OCI-LY7 (cell line): ENCODE results near the gene DMD. TPM values are rescaled to one million over a fixed set of nuclear protein-coding genes. Genes with fewer than 3 reads are reported as not detected.
A peak's percentile ranks its signal among the peaks of the same experiment; 100 is the strongest.

Source experiments
- BruUV-seq: library from RNA; stranded (reverse); fragments of 400-500 nt; replicated peaks from 2 replicates; lab custom pipeline; 2021; lab: Mats Ljungman, UMichigan
- CTCF ChIA-PET: fragments of 300-600 bp; sonication (Branson Sonifier 250); formaldehyde crosslinking; loops from one replicate; lab custom pipeline; 2022; ENCODE audit warnings: antibody characterized with exemption; ENCODE audit not compliant: unreplicated experiment; lab: Charles Lee
- POLR2A ChIA-PET: fragments of 300-600 bp; sonication (Branson Sonifier 250); formaldehyde crosslinking; loops from one replicate; lab custom pipeline; 2022; ENCODE audit warnings: antibody characterized with exemption; lab: Charles Lee
- DNase-seq: peaks from one replicate; pipeline ENCODE4 v3.0.0-alpha.2; 2015; ENCODE audit warnings: low spot score
- H2AFZ ChIP-seq: fragments of 200-600 bp; sonication (generic), shearing (Covaris generic); 2 replicates; pipeline ENCODE4 v1.6.1; 2014; ENCODE audit warnings: mild to moderate bottlenecking, antibody characterized with exemption, low read length, moderate library complexity
- H3K27ac ChIP-seq: fragments of 200-600 bp; sonication (generic); 2 replicates; pipeline ENCODE4 v1.5.1; 2014; ENCODE audit warnings: mixed run types, low read depth, mild to moderate bottlenecking, moderate library complexity, low read length, inconsistent platforms; ENCODE audit not compliant: poor library complexity, severe bottlenecking
- H3K36me3 ChIP-seq: fragments of 200-600 bp; sonication (generic); 2 replicates; pipeline ENCODE4 v1.6.1; 2014; ENCODE audit warnings: mild to moderate bottlenecking, antibody characterized with exemption, low read length, moderate library complexity, mixed read lengths; ENCODE audit not compliant: insufficient read depth
- H3K4me1 ChIP-seq: fragments of 200-600 bp; sonication (generic); 2 replicates; pipeline ENCODE4 v1.5.1; 2014; ENCODE audit warnings: mild to moderate bottlenecking, low read length; ENCODE audit not compliant: insufficient read depth, poor library complexity, severe bottlenecking
- H3K4me2 ChIP-seq: fragments of 200-600 bp; sonication (generic); 2 replicates; pipeline ENCODE4 v1.6.1; 2014; ENCODE audit warnings: mild to moderate bottlenecking, low read length
- H3K4me3 ChIP-seq: fragments of 200-600 bp; sonication (generic); 2 replicates; pipeline ENCODE4 v1.5.1; 2014; ENCODE audit warnings: mild to moderate bottlenecking, low read depth, low read length; ENCODE audit not compliant: poor library complexity, severe bottlenecking
- H3K79me2 ChIP-seq: fragments of 200-600 bp; sonication (generic); 2 replicates; pipeline ENCODE4 v1.6.1; 2016; ENCODE audit warnings: low read depth, mild to moderate bottlenecking, low read length, moderate library complexity, mixed read lengths; ENCODE audit not compliant: insufficient read depth
- H3K9me2 ChIP-seq: fragments of 200-600 bp; sonication (generic); 2 replicates; pipeline ENCODE4 v1.6.1; 2016; ENCODE audit warnings: mild to moderate bottlenecking, low read length, mixed read lengths; ENCODE audit not compliant: insufficient read depth
- H3K9me3 ChIP-seq: fragments of 200-600 bp; sonication (generic); 2 replicates; pipeline ENCODE4 v1.6.1; 2014; ENCODE audit warnings: mild to moderate bottlenecking, mixed run types, low read length, mixed read lengths
- H4K20me1 ChIP-seq: fragments of 200-600 bp; sonication (generic); 2 replicates; pipeline ENCODE4 v1.6.1; 2014; ENCODE audit warnings: mild to moderate bottlenecking, antibody characterized with exemption, low read length, moderate library complexity, mixed read lengths; ENCODE audit not compliant: insufficient read depth
- EZH2phosphoT487 ChIP-seq: fragments of 200-600 bp; sonication (generic); IDR thresholded peaks from 2 replicates; pipeline ENCODE4 v1.6.1; 2018; ENCODE audit warnings: low read depth, borderline replicate concordance, mild to moderate bottlenecking, mixed run types, antibody characterized with exemption, low read length, moderate library complexity, mixed read lengths
- intact Hi-C: fragments of 100-400 bp; cut with micrococcal nuclease; formaldehyde crosslinking; loops from one replicate; pipeline ENCODE4 v1.10.0; 2022; ENCODE audit not compliant: unreplicated experiment
- total RNA-seq, 2 experiments: library from RNA; depleted of rRNA in 1 of 2; stranded (reverse); fragments of >200 nt in 1 of 2; shearing (Covaris generic) in 1 of 2; gene quantifications; 2 replicates each; pipeline ENCODE4 v1.2.3, GENCODE V29; 2014 to 2022
- TF ChIP-seq, protein P1 (sequence below): fragments of 200-600 bp; sonication (generic); conservative IDR thresholded peaks from 2 replicates; pipeline ENCODE4 v1.5.1; 2014; ENCODE audit warnings: mild to moderate bottlenecking, antibody characterized with exemption, low read length, moderate library complexity, mixed read lengths

The DMD gene
- total RNA-seq, 2 experiments from 2014 or later: 20.5 to 61.4 TPM

DNA sequence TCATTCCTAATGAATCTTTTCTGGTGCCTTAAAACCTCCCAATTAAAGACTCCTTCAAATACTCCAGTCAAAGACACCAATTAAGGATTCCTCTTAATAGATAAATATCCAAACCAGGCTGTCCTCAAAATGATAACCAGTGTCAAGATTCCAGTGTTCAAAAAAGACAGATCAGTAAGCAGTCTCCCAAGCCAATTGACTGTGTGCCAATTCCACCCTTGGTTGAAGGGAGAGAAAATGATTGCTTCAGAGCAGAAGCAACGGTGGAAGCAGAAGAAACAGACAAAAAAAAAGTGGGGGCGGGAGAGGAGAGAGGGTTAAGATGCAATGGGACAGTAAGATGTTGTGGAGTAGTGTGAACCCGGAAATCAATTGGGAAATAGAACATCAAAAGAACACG, 1923.5 kb downstream of the DMD start:
- no peak overlapping the region for H2AFZ ChIP-seq
- no peak for DNase-seq
- no peaks in the 10 kb centered on the region for H3K4me1 ChIP-seq
- intact Hi-C loops: no loop called here
- H3K27ac ChIP-seq: no peak overlapping the region
- CTCF ChIA-PET: no interaction called here
- no peaks in the 10 kb centered on the region for H3K36me3 ChIP-seq
- H3K9me3 ChIP-seq: no peaks in the 10 kb centered on the region
- no peaks in the 10 kb centered on the region for H4K20me1 ChIP-seq
- no peaks in the 10 kb centered on the region for H3K79me2 ChIP-seq
- no peak overlapping the region for H3K4me2 ChIP-seq
- TF ChIP-seq EZH2phosphoT487: no peak
- TF ChIP-seq, protein P1, sequence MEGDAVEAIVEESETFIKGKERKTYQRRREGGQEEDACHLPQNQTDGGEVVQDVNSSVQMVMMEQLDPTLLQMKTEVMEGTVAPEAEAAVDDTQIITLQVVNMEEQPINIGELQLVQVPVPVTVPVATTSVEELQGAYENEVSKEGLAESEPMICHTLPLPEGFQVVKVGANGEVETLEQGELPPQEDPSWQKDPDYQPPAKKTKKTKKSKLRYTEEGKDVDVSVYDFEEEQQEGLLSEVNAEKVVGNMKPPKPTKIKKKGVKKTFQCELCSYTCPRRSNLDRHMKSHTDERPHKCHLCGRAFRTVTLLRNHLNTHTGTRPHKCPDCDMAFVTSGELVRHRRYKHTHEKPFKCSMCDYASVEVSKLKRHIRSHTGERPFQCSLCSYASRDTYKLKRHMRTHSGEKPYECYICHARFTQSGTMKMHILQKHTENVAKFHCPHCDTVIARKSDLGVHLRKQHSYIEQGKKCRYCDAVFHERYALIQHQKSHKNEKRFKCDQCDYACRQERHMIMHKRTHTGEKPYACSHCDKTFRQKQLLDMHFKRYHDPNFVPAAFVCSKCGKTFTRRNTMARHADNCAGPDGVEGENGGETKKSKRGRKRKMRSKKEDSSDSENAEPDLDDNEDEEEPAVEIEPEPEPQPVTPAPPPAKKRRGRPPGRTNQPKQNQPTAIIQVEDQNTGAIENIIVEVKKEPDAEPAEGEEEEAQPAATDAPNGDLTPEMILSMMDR: no peak
- POLR2A ChIA-PET: no interaction called here
- BruUV-seq: no TSS peak
- no peak overlapping the region for H3K4me3 ChIP-seq
- no peaks in the 10 kb centered on the region for H3K9me2 ChIP-seq

DNA sequence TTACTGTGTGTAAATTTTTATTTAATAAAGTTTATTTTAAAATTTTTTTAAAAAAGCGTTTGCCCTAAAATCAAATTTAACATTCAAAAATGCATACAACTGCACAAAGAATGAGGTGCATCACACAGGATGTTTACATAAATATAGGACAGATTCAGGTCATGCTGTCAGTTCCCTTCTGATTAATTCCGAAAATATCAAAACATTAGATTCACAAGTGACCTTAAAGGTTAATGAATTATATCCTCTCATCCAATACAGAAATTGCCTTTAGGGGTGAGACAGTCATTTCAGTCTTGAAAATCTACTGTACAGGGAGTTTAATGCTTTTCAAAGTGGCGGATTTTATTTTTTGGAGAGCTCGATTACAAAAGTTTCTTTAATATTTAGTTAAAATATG, 1930.8 kb downstream of the DMD start:
- Histone ChIP-seq H3K4me3 (no peak overlapping the region), H3K4me2 (no peak overlapping the region), H3K9me3 (no peaks in the 10 kb centered on the region), H4K20me1 (no peaks in the 10 kb centered on the region), H3K27ac (no peak overlapping the region), H3K9me2 (no peaks in the 10 kb centered on the region), H2AFZ (no peak overlapping the region), H3K36me3 (no peaks in the 10 kb centered on the region), H3K4me1 (no peaks in the 10 kb centered on the region), H3K79me2 (no peaks in the 10 kb centered on the region)
- no peak for DNase-seq
- ChIA-PET CTCF (no interaction called here), POLR2A (interaction anchor here (0.6 to 0.7 kb wide), 2 partner anchors 44 to 143 kb away, joined by 3 read pairs; no protein-coding TSS in a partner anchor)
- intact Hi-C loops: no loop called here
- TF ChIP-seq EZH2phosphoT487: no peak
- TF ChIP-seq, protein P1: no peak
- no TSS peak for BruUV-seq

DNA sequence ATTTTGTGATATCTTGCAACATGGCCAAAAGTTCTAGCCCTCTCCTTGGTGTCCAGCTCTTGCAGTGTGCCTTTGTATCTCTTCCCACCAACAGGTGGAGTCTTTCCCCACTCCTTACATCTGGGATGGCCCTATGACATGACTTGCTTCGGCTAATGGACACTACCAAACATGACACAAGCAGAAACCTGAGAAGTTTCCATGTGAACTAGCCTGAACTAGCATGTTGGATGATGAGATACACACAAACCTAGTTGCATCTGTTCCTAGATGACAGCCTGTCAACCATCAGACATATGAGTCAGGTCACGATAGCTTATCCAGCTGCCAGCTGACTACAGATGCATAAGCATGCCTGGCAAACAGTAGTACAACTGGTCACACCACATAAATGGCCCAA, 1932.0 kb downstream of the DMD start:
- DNase-seq: no peak
- TF ChIP-seq, protein P1: peak; percentile 42
- TF ChIP-seq EZH2phosphoT487: no peak
- Histone ChIP-seq H3K4me2 (no peak overlapping the region), H3K27ac (no peak overlapping the region), H3K79me2 (no peaks in the 10 kb centered on the region), H3K36me3 (no peaks in the 10 kb centered on the region), H3K4me3 (no peak overlapping the region), H3K9me3 (no peaks in the 10 kb centered on the region), H3K4me1 (no peaks in the 10 kb centered on the region), H4K20me1 (no peaks in the 10 kb centered on the region), H2AFZ (no peak overlapping the region), H3K9me2 (no peaks in the 10 kb centered on the region)
- CTCF ChIA-PET: no interaction called here
- no TSS peak for BruUV-seq
- intact Hi-C loops: no loop called here
- POLR2A ChIA-PET: interaction anchor here (0.7 kb wide), 1 partner anchor 239 kb away, joined by 3 read pairs; no protein-coding TSS in a partner anchor
